ENCODE measurements around the gene UBE2D4.
"Not testable (repeated sequence)": the region's sequence is repeated elsewhere in the genome, so short reads cannot be mapped to it uniquely, and the experiment has no call there.

The UBE2D4 gene

GRCh38 chr7:43891069-43891955 is 34.9 kb upstream of the UBE2D4 start:
- DNase-seq (ENCODE audit: low read depth, low spot score), result no peak
- CTCF ChIA-PET, result interaction anchor here (0.8 kb wide), 1 partner anchor 13 kb away, joined by 3 read pairs; no protein-coding TSS in a partner anchor
- POLR2A ChIA-PET, result no interaction called here
- H3K4me3 ChIP-seq (ENCODE audit: low read depth, low read length), result no peak overlapping the region
- TF ChIP-seq, protein P1, sequence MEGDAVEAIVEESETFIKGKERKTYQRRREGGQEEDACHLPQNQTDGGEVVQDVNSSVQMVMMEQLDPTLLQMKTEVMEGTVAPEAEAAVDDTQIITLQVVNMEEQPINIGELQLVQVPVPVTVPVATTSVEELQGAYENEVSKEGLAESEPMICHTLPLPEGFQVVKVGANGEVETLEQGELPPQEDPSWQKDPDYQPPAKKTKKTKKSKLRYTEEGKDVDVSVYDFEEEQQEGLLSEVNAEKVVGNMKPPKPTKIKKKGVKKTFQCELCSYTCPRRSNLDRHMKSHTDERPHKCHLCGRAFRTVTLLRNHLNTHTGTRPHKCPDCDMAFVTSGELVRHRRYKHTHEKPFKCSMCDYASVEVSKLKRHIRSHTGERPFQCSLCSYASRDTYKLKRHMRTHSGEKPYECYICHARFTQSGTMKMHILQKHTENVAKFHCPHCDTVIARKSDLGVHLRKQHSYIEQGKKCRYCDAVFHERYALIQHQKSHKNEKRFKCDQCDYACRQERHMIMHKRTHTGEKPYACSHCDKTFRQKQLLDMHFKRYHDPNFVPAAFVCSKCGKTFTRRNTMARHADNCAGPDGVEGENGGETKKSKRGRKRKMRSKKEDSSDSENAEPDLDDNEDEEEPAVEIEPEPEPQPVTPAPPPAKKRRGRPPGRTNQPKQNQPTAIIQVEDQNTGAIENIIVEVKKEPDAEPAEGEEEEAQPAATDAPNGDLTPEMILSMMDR (IDR thresholded peaks at IDR 0.05; ENCODE audit: insufficient read depth, low read length, missing control alignments), result no peak

- H3K4me3 ChIP-seq (ENCODE audit: low read depth, low read length), result no peak overlapping the region
- TF ChIP-seq, protein P1 (IDR thresholded peaks at IDR 0.05; ENCODE audit: insufficient read depth, low read length, missing control alignments), result no peak
- POLR2A ChIA-PET, result no interaction called here
- no peak for DNase-seq (ENCODE audit: low read depth, low spot score)
- CTCF ChIA-PET, result interaction anchor here (0.6 kb wide), 1 partner anchor 9 kb away, joined by 3 read pairs; no protein-coding TSS in a partner anchor
Observed at GRCh38 chr7:43895847-43896415, 30.3 kb upstream of the UBE2D4 start.

DNA sequence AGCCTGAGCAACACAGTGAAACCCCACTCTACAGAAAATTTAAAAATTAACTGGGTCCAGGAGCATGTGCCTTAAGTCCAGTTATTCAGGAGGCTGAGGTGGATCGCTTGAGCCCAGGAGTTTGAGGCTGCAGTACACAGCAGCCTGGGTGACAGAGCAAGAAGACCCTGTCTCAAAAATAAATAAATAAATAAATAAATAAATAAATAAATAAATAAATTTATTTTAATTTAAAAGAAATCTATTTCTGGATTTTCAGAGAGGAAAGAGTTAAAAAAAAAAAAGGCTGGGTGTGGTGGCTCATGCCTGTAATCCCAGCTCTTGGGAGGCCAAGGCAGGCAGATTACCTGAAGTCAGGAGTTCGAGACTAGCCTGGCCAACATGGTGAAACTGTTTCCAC is 27.7 kb upstream of the UBE2D4 start:
- POLR2A ChIA-PET; H3K4me3 ChIP-seq (ENCODE audit: low read depth, low read length); DNase-seq (ENCODE audit: low read depth, low spot score); CTCF ChIA-PET: not testable (repeated sequence)

DNA sequence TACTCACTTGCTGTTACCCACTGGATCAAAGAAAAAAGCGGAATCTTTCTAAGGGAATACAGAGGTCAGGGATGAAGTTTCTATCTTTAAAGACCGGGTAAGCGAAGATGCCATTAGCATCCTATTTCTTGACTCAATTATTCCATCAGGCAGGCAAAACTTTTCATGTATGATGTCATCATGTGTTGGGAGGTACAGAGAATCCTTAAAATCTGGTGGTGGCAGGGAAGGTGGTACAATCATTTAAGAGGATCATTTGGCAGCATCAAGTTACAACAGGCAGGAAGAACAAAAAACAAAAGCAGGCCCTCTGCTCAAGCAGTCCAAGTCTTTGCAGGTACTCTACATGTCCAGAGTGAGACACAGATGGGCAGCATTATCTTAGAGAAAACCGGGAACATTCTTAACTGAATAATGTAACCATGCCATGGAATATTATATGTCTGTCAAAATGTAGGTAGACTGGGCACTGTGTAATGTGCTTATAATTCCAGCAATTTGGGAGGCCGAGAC is 23.6 kb upstream of the UBE2D4 start:
- TF ChIP-seq, protein P1 (IDR thresholded peaks at IDR 0.05; ENCODE audit: insufficient read depth, low read length, missing control alignments), result no peak
- ChIA-PET POLR2A (no interaction called here), CTCF (interaction anchor here (1.4 kb wide), 1 partner anchor 8 kb away, joined by 5 read pairs; no protein-coding TSS in a partner anchor)
- H3K4me3 ChIP-seq (ENCODE audit: low read depth, low read length), result no peak overlapping the region
- no peak for DNase-seq (ENCODE audit: low read depth, low spot score)

- POLR2A ChIA-PET, result interaction anchor here (1.2 kb wide), 1 partner anchor 35 kb away, joined by 3 read pairs; the partner anchor contains the start of gene MRPS24
- TF ChIP-seq, protein P1 (IDR thresholded peaks at IDR 0.05; ENCODE audit: insufficient read depth, low read length, missing control alignments), result no peak
- DNase-seq (ENCODE audit: low read depth, low spot score), result no peak
- CTCF ChIA-PET, result interaction anchor here (0.6 to 1.7 kb wide), 4 partner anchors 11 to 25 kb away, joined by 3 to 6 read pairs (median 4); no protein-coding TSS in a partner anchor
- H3K4me3 ChIP-seq (ENCODE audit: low read depth, low read length), result no peak overlapping the region
Observed at GRCh38 chr7:43904533-43905208, 21.6 kb upstream of the UBE2D4 start.

DNA sequence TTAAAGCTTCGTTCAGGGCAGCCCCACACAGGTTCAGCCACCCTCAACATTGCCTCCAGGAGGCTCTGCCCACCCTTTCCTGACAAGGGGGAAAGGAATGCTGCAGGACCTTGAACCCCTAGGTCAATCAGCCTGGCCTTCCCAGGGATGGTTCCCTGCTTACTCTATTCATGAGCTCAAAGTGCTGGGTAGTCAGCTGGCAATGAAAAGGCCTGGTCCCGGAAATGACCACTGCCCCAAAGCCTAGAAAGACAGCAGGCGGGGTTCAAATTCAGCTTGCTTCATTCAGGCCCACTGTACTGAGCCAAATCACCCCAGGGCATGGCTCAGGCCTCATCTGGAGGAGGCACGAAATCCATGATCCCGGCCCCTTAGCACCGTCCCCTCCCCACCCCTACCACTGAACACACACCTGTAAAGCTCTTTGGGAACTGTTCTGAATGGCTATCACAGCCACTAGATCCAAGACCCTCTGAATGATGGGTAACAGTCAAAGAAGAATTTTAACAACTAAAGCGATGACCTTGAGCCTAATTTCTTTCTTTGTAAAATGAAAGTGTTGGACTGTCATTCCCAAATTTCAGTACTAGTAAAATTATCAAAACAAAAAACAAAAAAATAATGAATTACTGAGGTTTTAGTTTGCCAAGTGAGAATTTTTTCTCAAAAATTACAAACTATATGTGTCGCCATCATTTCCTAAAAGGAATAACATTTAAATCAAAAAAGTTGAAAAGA is 20.9 kb upstream of the UBE2D4 start:
- CTCF ChIA-PET, result interaction anchor here (0.6 to 1.7 kb wide), 3 partner anchors 11 to 26 kb away, joined by 3 to 6 read pairs (median 4); no protein-coding TSS in a partner anchor
- peak overlapping the region; percentile 71 for H3K4me3 ChIP-seq (ENCODE audit: low read depth, low read length)

More for the DNA sequence above, 20.9 kb upstream of the UBE2D4 start:
- DNase-seq (ENCODE audit: low read depth, low spot score), result no peak
- POLR2A ChIA-PET, result interaction anchor here (1.2 kb wide), 1 partner anchor 36 kb away, joined by 3 read pairs; the partner anchor contains the start of gene MRPS24
- TF ChIP-seq, protein P1 (IDR thresholded peaks at IDR 0.05; ENCODE audit: insufficient read depth, low read length, missing control alignments), result no peak
